NT2/D1 (cell line): ENCODE data around the gene TRIM15.

Source experiments
- DNase-seq: peaks from one replicate; pipeline ENCODE4 v3.0.0-alpha.2; 2011; ENCODE audit warnings: low read depth, low spot score
- H3K27me3 ChIP-seq: 2 replicates; pipeline ENCODE4 v1.6.0; 2011; ENCODE audit warnings: mild to moderate bottlenecking; ENCODE audit not compliant: insufficient read length, insufficient read depth
- H3K36me3 ChIP-seq: 2 replicates; pipeline ENCODE4 v1.6.1; 2011; ENCODE audit warnings: mild to moderate bottlenecking, low read length, mixed read lengths; ENCODE audit not compliant: insufficient read depth, insufficient read length
- H3K4me1 ChIP-seq: 2 replicates; pipeline ENCODE4 v1.5.1; 2011; ENCODE audit not compliant: insufficient read depth, insufficient read length
- H3K4me3 ChIP-seq: 2 replicates; pipeline ENCODE4 v1.5.1; 2011; ENCODE audit warnings: low read depth; ENCODE audit not compliant: insufficient read length
- H3K9ac ChIP-seq: 2 replicates; pipeline ENCODE4 v1.6.0; 2011; ENCODE audit warnings: low read depth; ENCODE audit not compliant: insufficient read length
- H3K9me3 ChIP-seq: 2 replicates; pipeline ENCODE4 v1.5.1; 2011; ENCODE audit warnings: mild to moderate bottlenecking, low read length; ENCODE audit not compliant: insufficient read depth
- SUZ12 ChIP-seq: IDR thresholded peaks from 2 replicates; pipeline ENCODE4 v1.6.1; 2011; ENCODE audit not compliant: insufficient read length, insufficient read depth; ENCODE audit errors: extremely low read depth
- YY1 ChIP-seq: IDR thresholded peaks from 2 replicates; pipeline ENCODE4 v1.6.1; 2011; ENCODE audit not compliant: insufficient read length, insufficient read depth
- ZNF274 ChIP-seq: IDR thresholded peaks from 2 replicates; pipeline ENCODE4 v1.6.1; 2011; ENCODE audit warnings: mild to moderate bottlenecking, low read depth, low read length

Gene TRIM15

DNA sequence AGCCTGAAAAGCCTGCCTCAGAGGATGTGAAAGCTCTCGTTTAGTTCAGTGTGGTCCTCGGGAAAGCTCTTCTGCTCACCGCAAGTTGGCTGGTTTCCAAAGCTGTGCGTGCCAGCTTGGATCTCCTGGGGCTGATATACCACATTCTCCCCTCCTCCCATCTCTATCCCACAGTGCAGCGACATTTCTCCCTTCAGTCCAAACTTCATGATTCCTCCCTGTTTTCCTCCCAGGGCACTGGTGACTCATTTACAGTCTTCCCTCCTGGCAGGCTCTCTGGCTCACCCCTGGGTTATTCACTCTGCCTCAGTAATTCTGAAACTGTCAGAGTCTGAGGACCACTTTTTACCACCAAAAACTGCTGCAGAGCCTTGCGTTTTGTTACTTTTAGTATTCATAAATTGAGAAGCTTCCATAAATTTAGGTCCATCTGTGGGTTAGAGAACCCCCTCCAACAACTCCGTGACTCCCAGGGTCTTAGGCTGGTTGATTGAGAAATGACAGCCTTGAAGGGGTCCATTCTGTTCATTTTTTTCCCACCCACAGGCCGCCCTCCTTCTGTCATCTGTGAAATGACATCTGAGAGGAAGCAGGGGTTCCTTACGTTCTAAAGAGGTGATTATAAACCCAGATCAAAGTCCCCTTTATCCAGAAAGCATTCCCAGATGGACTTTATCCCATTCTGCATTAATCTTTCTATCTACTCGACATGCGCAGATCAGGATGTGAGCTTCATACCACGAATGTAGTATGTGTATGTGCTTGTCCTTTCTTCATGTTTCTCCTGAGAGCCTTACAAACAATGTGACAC is 8.4 kb upstream of the TRIM15 start:
- H3K9ac ChIP-seq, result no peak overlapping the region

DNA sequence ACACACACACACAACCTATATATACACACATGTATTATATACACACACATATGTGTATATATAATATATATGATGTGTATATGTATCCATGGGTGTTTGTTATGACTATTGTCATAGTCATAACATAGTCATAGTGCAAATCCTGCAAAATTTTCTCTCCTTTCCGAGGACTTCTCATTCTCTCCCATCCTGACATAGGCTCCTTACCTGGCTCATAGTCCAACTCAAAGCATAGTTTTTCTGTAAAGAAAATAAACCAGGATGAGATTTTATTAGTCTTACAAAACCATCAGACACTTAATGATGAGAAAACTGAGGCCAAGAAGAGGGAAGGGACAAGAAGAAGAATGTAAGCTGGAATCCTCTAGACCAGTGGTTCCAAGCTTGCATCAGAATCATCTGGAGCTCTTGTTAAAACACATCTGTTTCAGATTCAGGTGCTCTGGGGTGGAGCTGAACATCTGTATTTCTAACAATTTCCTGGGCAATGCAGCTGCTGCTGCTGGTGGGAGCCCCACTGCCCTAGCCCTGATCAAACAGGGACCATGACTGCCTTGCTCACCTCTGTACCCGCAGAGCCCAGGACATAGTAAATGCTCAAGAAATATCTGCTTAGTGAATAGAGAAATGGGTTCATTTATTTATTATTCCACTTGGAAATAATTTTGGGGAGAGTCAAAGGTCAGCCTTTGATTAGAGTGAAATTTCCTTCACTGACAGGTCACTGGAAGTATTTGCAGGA is 7.7 kb upstream of the TRIM15 start:
- Histone ChIP-seq H3K9me3 (no peaks in the 10 kb centered on the region), H3K9ac (no peak overlapping the region), H3K36me3 (no peaks in the 10 kb centered on the region), H3K4me1 (no peaks in the 10 kb centered on the region), H3K27me3 (no peaks in the 10 kb centered on the region), H3K4me3 (no peak overlapping the region)
- no peak for TF ChIP-seq ZNF274
- no peak for TF ChIP-seq YY1
- DNase-seq, result no peak

More for the DNA sequence above, 8.4 kb upstream of the TRIM15 start:
- no peak for TF ChIP-seq ZNF274
- no peak for TF ChIP-seq YY1
- no peak for TF ChIP-seq SUZ12
- Histone ChIP-seq H3K4me1 (no peaks in the 10 kb centered on the region), H3K27me3 (no peaks in the 10 kb centered on the region), H3K9me3 (no peaks in the 10 kb centered on the region), H3K36me3 (no peaks in the 10 kb centered on the region), H3K4me3 (no peak overlapping the region)
- DNase-seq, result no peak

DNA sequence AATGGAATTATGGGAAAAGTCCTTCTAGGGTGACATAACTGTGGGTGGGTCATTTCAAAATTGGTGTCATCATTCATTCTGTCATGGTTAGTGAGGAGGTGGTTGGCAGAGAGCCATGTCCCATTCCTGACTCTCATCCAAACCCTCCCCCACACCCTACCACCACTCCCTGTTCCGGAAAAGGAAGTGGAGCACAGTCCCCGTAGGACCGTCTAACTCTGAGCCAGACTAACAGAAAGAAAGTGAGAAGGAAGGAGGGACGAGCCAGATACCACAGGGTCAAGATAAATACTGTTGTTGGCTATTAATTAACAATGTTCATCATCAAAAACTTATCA is 7.1 kb upstream of the TRIM15 start:
- no peaks in the 10 kb centered on the region for H3K36me3 ChIP-seq
- H3K27me3 ChIP-seq, result no peaks in the 10 kb centered on the region
- no peak overlapping the region for H3K4me3 ChIP-seq
- TF ChIP-seq ZNF274, result no peak
- H3K9me3 ChIP-seq, result no peaks in the 10 kb centered on the region
- H3K4me1 ChIP-seq, result no peaks in the 10 kb centered on the region
- DNase-seq, result no peak
- H3K9ac ChIP-seq, result no peak overlapping the region

DNA sequence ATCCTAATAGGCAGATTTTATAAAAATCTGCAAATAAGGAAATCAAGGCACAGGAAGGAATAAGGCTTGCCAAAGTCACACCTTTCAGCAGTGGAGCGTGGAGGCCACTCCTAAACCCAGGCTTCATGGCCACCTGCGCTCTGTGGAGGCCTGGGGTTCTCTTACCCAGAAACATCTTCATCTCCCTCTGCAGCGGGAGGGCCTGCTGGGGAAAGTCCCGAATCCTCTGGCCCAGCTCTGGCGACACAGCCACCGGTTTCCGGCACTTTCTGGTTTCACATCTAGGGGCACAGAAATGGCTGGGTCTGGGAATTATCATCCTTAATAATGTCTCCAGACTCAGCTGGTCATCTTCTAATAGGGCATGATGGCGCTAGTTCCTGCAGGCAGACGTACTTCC is 6.6 kb upstream of the TRIM15 start:
- Histone ChIP-seq H3K9ac (no peak overlapping the region), H3K4me3 (no peak overlapping the region), H3K9me3 (no peaks in the 10 kb centered on the region), H3K36me3 (no peaks in the 10 kb centered on the region), H3K4me1 (no peaks in the 10 kb centered on the region), H3K27me3 (no peaks in the 10 kb centered on the region)
- DNase-seq, result no peak
- TF ChIP-seq YY1, result no peak
- TF ChIP-seq ZNF274, result no peak
- no peak for TF ChIP-seq SUZ12

DNA sequence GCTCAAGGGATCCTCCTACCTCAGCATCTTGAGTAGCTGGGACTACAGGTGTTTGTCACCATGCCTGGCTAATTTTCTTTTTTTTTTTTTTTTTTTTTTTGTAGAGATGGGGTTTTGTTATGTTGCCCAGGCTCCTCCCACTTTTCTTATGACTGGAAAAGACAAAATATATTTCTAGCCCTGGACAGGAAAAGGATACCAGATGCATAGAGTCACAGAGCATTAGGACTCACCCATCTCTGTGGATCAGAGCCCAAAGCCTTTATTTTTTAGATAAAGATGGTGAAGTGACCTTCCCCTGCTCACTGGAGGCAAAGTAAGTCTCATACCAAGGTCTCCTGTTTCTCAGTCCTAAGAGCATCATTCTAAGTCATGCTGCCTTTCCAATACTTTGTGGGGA is 5.8 kb upstream of the TRIM15 start:
- Histone ChIP-seq H3K9me3 (no peaks in the 10 kb centered on the region), H3K36me3 (no peaks in the 10 kb centered on the region), H3K4me3 (no peak overlapping the region), H3K27me3 (no peaks in the 10 kb centered on the region), H3K4me1 (no peaks in the 10 kb centered on the region), H3K9ac (no peak overlapping the region)
- TF ChIP-seq YY1 (no peak), ZNF274 (no peak), SUZ12 (no peak)
- no peak for DNase-seq

DNA sequence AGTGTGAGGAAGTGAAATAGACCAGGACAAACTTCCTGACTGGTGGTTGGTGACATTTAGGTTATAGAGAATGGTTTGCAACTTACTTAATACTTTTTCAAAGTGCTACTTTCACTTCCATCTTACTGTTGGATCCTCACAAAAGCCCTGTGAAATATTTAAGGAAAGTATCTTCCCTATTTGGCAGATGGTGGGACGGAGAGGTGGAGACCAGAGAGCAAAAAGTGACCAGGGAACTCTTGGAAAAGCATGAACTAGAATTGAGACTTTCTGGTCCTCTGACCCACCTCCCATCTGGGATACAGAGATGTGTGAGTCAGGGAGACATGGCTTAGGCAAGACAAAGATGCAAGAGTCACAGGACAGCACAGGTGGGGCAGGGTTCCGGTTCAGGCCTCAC is 5.3 kb upstream of the TRIM15 start:
- H3K4me3 ChIP-seq, result no peak overlapping the region
- TF ChIP-seq ZNF274 (no peak), YY1 (no peak), SUZ12 (no peak)
- no peaks in the 10 kb centered on the region for H3K36me3 ChIP-seq

DNA sequence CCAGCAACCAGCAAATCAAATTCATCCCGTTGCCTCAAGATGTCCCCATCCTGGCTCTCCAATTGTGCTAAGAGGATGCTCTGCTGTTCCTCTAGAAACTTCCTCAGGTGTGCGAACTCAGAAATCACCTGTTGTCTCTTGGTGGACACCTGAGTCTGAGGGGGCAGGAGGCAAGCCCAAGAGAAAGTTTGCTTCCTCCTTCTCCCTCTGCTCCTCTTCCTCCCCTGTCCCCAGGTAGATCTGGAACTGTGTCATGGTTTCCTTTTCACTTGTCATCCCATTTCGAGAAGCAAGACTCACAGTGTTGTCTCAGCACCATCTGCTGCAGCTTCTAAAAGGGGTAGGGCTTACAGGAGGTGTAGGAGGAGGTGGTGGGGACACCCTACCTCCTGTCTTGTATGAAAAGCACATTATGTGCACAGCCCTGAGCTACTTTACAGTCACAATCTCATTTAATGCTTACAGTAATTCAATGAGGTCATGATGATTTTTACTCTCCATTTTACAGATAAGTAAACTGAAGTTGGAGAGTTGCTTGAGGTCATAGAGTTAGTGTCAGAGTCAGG is 4.8 kb upstream of the TRIM15 start:
- TF ChIP-seq SUZ12 (no peak), YY1 (no peak), ZNF274 (no peak)
- DNase-seq, result no peak
- no peak overlapping the region for H3K9ac ChIP-seq
- H3K27me3 ChIP-seq, result no peaks in the 10 kb centered on the region
- no peak overlapping the region for H3K4me3 ChIP-seq
- H3K4me1 ChIP-seq, result peaks cover 5% of the 10 kb centered on the region
- no peaks in the 10 kb centered on the region for H3K9me3 ChIP-seq
- no peaks in the 10 kb centered on the region for H3K36me3 ChIP-seq

More for the DNA sequence above, 5.3 kb upstream of the TRIM15 start:
- Histone ChIP-seq H3K9me3 (no peaks in the 10 kb centered on the region), H3K9ac (no peak overlapping the region), H3K4me1 (peaks cover 1% of the 10 kb centered on the region), H3K27me3 (no peaks in the 10 kb centered on the region)
- no peak for DNase-seq
